ENCODE measurements around the gene MIF4GD. TPM values are rescaled to one million over a fixed set of nuclear protein-coding genes. Genes with fewer than 3 reads are reported as not detected.
A peak's percentile ranks its signal among the peaks of the same experiment; 100 is the strongest.

MIF4GD gene
- total RNA-seq, 1 donor from 2014 or later: 8.2 TPM

DNA sequence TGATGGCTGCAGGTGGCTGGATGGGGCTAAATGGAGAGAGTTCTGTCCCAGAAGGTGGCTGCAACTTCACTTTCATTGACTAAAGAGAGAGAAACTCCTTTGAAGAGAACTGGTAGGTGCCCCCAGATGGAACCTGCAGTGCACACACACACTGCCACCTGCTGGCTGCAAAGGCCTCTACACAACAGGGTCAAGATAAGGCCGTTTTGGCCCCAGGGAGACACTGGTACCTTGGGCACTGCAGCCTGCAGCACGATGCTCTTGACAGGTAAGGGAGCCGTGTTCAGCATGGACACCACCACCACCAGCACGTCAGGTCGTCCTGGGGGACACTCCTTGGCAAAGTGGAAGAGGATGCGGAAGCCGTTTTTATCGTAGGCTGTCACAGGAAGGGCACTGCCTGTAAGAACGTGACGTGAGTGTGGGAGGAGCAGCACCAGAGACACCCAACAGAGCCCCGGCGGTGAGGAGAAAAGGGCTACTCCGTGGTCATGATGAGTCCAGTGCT, 32.3 kb downstream of the MIF4GD start:
- DNase-seq (ENCODE audit: low spot score in 2 of 2) (peak; percentile 46 to 80), FAIRE-seq (no peak)

DNA sequence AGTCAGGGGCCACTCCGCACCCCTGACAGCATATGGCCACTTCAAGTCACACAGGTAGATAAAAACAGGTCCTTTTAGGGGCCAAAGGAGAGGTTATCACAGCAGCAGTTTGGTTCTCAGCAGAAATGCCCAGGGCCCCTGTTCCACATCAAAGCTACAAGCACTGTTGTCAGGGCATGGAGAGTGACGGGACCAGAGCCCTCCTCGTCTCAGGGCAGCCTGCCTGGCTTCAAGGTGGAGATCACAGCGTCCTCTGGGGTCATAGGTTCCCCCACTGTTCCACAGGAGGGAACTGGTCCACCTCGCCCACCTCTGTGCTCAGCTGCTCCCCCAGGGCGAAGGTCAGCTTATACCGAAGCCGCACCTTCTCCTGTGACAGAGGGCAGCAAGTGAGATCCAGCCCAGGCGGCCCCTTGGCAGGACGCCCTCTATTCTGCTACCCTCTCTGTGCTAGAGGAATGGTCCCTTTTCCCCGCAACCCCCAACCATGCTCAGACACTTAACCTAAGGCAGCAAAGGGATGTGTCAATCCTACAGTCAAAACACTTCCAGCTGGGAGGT, 32.9 kb downstream of the MIF4GD start:
- no peak for FAIRE-seq
- DNase-seq (ENCODE audit: low spot score in 2 of 2): no peak

DNA sequence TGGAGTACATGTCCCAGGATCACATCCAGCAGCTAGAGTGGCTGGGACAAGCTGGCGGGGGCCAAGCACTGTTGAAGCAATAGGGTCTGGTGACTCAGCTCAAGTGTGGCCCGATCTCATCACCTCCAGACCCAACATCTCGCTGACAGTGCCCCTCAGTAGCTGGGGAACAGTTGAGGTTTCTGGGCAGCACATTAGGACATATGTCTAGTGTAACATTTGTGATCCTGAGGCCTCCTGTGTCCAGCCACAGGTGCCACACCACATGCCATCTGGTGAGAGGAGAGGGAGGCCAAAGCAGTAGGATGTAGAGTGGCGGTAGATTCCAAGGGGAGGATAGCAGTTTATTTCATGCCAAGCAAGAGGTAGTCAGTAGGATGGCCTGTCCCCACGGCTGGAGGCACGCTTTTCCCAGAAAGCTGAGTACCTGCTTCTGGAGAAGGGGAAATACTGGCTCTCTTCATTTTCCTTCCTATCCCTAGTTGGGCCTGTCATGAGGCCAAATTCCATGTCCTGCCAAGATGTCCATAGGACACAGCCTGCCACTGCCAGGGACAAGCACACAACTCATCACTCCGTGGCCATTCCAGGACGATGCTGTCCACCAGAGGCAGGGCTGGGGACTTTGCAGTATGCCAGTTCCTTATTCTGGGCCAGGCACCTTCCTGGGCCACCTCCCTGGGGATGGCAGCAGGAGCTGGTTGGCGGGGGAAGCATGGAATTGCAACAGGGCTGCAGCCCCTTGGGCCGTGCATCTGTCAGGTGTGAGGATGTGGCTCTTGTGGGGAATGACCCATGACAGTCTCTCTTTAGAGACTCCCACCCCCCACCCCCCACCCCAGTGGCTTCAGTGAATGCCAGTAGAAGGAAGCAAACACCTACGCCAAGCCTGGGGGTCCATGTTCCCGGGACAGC, 33.7 kb downstream of the MIF4GD start:
- FAIRE-seq (no peak), DNase-seq (ENCODE audit: low spot score in 2 of 2) (no peak)

DNA sequence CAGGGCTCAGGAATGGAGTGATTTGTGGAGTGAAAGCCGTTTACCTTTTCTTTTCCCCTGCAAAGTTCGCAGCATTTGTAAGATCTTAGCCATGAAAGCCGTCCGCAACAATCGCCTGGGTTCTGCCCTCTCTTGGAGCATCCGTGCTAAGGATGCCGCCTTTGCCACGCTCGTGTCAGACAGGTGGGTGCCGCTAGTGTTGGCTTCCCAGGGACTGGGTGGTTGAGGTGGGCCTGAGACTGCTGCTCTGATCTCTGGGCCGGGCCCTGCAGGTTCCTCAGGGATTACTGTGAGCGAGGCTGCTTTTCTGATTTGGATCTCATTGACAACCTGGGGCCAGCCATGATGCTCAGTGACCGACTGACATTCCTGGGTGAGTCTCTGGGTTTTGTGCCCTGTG, 38.2 kb downstream of the MIF4GD start:
- DNase-seq (ENCODE audit: low spot score in 2 of 2) (no peak), FAIRE-seq (no peak)

DNA sequence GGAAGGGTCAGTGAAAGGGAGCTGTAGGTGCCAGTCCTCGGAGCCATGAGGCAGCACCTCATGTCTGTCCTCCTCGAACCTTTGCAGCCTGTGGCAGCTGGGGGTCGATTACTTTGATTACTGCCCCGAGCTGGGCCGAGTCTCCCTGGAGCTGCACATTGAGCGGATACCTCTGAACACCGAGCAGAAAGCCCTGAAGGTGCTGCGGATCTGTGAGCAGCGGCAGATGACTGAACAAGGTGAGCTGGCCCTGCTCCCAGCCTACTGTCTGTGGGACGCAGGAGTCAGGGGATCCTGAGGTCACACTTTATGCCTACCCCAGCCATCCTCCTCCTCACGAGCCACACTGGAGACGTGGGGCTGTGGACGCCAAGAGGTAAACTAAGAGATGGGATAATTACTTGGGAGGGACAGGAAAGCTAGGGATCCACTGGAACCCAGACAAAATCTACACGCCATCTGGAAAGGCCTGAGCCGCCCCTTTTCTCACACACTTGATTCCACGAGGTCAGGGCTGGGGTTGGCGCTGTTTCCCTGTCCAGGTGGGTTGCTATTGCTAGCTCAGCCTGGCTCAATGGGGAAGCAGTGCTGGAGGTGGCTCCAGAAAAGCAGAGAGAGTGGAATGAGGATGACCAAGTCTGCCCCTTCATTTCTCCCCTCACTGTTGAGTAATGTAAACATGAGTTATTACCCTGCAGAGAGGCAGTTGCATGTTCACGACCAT, 39.1 kb downstream of the MIF4GD start:
- DNase-seq (ENCODE audit: low spot score in 2 of 2) (no peak), FAIRE-seq (no peak)

DNA sequence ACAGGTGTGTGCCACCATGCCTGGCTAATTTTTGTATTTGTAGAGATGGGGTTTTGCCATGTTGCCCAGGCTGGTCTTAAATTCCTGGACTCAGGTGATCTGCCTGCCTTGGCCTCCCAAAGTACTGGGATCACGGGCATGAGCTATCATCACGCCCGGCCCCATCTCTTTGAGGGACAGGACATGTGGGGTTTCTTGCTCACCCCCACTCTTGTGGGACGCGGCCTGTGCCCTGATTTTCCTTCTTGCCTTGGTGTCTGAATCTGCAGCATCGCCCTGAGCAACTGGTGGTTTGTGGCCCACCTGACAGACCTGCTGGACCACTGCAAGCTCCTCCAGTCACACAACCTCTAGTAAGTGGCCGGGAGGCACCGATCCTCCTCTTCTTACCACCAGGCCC, 40.0 kb downstream of the MIF4GD start:
- FAIRE-seq: no peak
- DNase-seq (ENCODE audit: low spot score in 2 of 2): no peak

DNA sequence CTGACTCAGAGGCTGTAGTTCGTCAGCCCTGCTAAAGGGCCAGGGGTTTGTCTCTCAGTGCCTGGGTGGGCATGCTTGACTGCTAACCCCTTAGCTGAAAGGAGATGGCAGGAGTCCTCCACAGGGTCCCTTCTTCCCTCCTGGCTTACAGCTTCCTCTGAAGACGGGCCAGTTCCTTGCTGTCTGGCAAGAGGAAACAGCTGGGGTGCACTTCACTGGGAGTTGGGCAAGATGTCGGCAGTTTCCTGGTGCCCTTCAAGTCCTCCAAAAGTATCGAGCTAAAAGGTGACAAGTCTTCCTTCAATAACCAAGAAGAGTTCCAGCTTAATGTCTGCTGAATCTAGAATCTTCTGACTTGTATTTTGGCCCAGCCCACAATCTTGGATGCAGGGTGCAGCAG, 42.2 kb downstream of the MIF4GD start:
- no peak for DNase-seq (ENCODE audit: low spot score in 2 of 2)
- FAIRE-seq: no peak

DNA sequence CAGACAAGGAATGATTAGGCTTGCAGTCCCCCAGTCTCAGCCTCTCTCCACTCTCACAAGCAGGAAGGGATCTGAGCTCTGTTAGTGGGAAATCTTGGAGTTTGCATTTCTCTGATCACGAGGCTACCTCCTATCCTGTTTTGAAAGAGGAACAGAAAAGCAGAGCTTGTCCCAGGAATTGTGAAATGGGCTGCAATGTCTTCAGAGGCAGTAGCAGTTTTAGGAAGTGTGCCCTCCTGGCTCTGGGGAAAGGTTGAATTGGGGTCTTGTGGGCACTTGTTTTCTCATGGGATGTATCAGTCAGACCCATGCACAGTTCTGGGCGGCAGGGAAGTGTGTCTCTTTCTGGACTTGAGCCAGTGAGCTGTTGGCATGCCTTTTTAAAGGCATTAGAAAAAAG, 42.7 kb downstream of the MIF4GD start:
- DNase-seq (ENCODE audit: low spot score in 2 of 2) (no peak), FAIRE-seq (no peak)

DNA sequence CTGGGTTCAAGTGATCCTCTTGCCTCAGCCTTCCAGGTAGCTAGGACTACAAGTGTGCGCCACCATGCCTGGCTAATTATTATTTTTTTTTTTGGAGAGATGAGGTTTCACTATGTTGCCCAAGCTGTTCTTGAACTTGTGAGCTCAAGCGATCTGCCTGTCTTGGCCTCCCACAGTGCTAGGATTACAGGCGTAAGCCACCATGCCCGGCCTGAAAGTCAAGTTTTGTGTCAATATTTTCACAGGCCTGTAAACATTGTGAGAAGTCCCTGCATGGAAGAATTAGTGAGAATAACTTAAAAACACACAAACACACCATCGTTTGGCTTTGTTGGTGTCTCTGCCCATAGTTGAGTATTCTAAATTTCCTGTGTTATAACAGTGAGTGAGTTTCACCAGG, 43.3 kb downstream of the MIF4GD start:
- FAIRE-seq (no peak), DNase-seq (ENCODE audit: low spot score in 2 of 2) (no peak)

DNA sequence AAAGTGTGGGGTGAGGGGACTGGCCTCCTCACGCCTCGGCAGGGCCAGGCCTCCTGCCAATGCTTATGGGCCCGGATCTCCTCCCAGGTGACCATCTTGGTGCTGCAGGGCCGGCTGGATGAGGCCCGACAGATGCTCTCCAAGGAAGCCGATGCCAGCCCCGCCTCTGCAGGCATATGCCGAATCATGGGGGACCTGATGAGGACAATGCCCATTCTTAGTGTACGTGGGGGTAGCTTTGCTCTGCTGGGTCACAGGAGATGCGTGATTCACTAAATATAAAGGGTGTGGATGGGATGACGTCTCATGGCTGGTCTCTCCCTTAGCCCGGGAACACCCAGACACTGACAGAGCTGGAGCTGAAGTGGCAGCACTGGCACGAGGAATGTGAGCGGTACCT, 46.0 kb downstream of the MIF4GD start:
- FAIRE-seq: no peak
- no peak for DNase-seq (ENCODE audit: low spot score in 2 of 2)

DNA sequence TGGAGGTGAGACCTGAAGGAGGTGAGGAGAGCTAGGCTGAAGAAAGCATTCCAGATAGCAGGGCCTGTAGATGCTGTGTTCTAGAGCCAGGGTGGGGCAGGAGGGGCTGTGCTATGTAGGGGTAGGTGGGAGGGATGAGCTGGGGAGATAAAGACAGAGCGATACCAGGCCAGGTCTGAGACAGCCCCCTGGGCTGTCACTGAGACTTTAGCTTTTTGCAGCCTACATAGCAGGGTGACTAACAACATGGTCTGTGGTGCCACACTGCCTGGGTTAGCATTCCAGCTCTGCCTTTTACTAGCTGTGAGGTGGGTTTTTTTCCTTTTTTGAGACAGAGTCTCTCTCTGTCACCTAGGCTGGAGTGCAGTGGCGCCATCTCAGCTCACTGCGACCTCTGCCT, 51.2 kb downstream of the MIF4GD start:
- FAIRE-seq: no peak
- DNase-seq (ENCODE audit: low spot score in 2 of 2): no peak

DNA sequence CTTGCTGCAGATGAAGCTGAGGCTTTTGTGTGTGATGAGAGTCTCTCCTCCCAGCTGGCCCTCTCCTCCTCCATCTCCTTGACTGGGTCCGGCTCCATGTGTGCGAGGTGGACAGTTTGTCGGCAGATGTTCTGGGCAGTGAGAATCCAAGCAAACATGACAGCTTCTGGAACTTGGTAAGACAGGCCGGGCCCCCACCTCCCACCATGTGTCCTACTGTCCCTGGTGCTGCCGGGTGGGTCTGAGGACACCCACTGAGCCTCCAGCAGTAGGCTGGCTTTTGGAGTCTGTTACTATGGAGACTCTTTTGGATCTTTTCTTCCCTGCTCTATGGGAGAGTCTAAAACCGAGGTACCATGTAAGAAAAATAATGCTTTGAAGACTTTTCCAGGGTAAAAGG, 52.9 kb downstream of the MIF4GD start:
- no peak for FAIRE-seq

More for the DNA sequence above, 52.9 kb downstream of the MIF4GD start:
- no peak for DNase-seq (ENCODE audit: low spot score in 2 of 2)

Other genes with a start within 250 kb of the MIF4GD start
- 106 TPM for gene ATP5PD, start 224.3 kb downstream of the MIF4GD start, total RNA-seq
- gene KCTD2, start 224.0 kb downstream of the MIF4GD start, total RNA-seq: 28.9 TPM
- gene SLC16A5, start 183.3 kb downstream of the MIF4GD start, total RNA-seq: 1.2 TPM
- 2.4 TPM for gene ARMC7, start 161.3 kb downstream of the MIF4GD start, total RNA-seq
- gene NT5C, start 139.5 kb downstream of the MIF4GD start, total RNA-seq: 20.8 TPM
- 538 TPM for gene JPT1, start 116.7 kb downstream of the MIF4GD start, total RNA-seq
- gene SUMO2, start 88.3 kb downstream of the MIF4GD start, total RNA-seq: 181 TPM
- 28.1 TPM for gene NUP85, start 65.6 kb downstream of the MIF4GD start, total RNA-seq
- gene GGA3, start 9.6 kb downstream of the MIF4GD start, total RNA-seq: 15.1 TPM
- 37.1 TPM for gene MRPS7, start 9.4 kb downstream of the MIF4GD start, total RNA-seq
- gene SLC25A19, start 18.2 kb upstream of the MIF4GD start, total RNA-seq: 6.9 TPM
- gene GRB2, start 134.4 kb upstream of the MIF4GD start, total RNA-seq: 159 TPM
- 18.8 TPM for gene TMEM94, start 185.4 kb upstream of the MIF4GD start, total RNA-seq
- gene CASKIN2, start 244.3 kb upstream of the MIF4GD start, total RNA-seq: 6.1 TPM
- gene TSEN54, start 245.3 kb upstream of the MIF4GD start, total RNA-seq: 11.4 TPM